Thyroid gland (tissue), 4 donors: ENCODE results near the gene NOXA1. TPM values are rescaled to one million over a fixed set of nuclear protein-coding genes. Genes with fewer than 3 reads are reported as not detected.
"Not testable (repeated sequence)": the region's sequence is repeated elsewhere in the genome, so short reads cannot be mapped to it uniquely, and the experiment has no call there.

ENCODE experiments used
- DNase-seq, 2 donors: peaks; one replicate each; pipeline ENCODE4 v3.0.0-alpha.2; 2019
- H3K27ac ChIP-seq, 3 donors: fragments of 200-600 bp; sonication (generic); 1 replicate in 2 of 3; 2 replicates in 1 of 3; pipeline ENCODE4 v1.5.1; 2016 to 2019; ENCODE audit warnings: mild to moderate bottlenecking in 1 of 3, moderate library complexity in 1 of 3
- H3K27me3 ChIP-seq: fragments of 200-600 bp; sonication (generic); one replicate; pipeline ENCODE4 v1.5.1; 2019
- H3K36me3 ChIP-seq, 2 donors: fragments of 200-600 bp; sonication (generic); one replicate each; pipeline ENCODE4 v1.5.1; 2016 to 2019
- H3K4me1 ChIP-seq, 2 donors: fragments of 200-600 bp; sonication (generic); one replicate each; pipeline ENCODE4 v1.5.1; 2017 to 2019
- H3K4me3 ChIP-seq, 3 donors: fragments of 200-600 bp; sonication (generic); replicated peaks in 1 of 3; 1 replicate in 2 of 3; 2 replicates in 1 of 3; pipeline ENCODE4 v1.5.1; 2016; ENCODE audit warnings: mild to moderate bottlenecking in 1 of 3
- H3K9me3 ChIP-seq: fragments of 200-600 bp; sonication (generic); one replicate; pipeline ENCODE4 v1.5.1; 2017
- CTCF ChIP-seq, 6 experiments: fragments of 200-600 bp in 3 of 6; fragments of 450-650 bp in 3 of 6; sonication (generic) in 3 of 6; IDR thresholded peaks; one replicate each; pipeline ENCODE4 v1.5.1; 2016 to 2019; ENCODE audit warnings: antibody characterized with exemption in 6 of 6, mild to moderate bottlenecking in 2 of 6, inconsistent platforms in 1 of 6, moderate library complexity in 1 of 6
- POLR2A ChIP-seq, 2 donors: fragments of 450-650 bp; IDR thresholded peaks; one replicate each; pipeline ENCODE4 v1.6.1; 2017; ENCODE audit warnings: antibody characterized with exemption in 2 of 2, mild to moderate bottlenecking in 2 of 2, moderate library complexity in 1 of 2
- WGBS, 2 donors: methylation state at CpG; one replicate each; pipeline ENCODE4 v1.1.5; 2017; 5-methylcytosine and 5-hydroxymethylcytosine counted together
- intact Hi-C: fragments of 100-400 bp; cut with DNase I; formaldehyde crosslinking; loops from one replicate; pipeline ENCODE4 v1.15.1; 2023
- total RNA-seq, 4 donors: library from RNA; depleted of rRNA; stranded (reverse); fragments of >200 nt; gene quantifications; one replicate each; pipeline ENCODE4 v1.2.3, GENCODE V29; 2016

NOXA1 gene
- total RNA-seq, 4 donors from 2014 or later, result 5.4 to 16.6 (median 10.0) TPM

GRCh38 chr9:137383081-137383783 lies 40.0 kb upstream of the NOXA1 start:
- intact Hi-C loops, result no loop called here
- no peak for DNase-seq
- peaks cover 0 to 9% of the 10 kb centered on the region in 2 donors for H3K4me1 ChIP-seq
- no peaks in the 10 kb centered on the region for H3K27me3 ChIP-seq
- H3K27ac ChIP-seq, result no peak overlapping the region
- H3K36me3 ChIP-seq, result no peaks in the 10 kb centered on the region
- no peak for TF ChIP-seq POLR2A (IDR thresholded peaks at IDR 0.05)
- H3K4me3 ChIP-seq, result no peak overlapping the region
- 85% methylated on average over 20 to 27 of the region's 27 CpGs for WGBS, 2 donors
- no peaks in the 10 kb centered on the region for H3K9me3 ChIP-seq

- DNase-seq, result no peak
- Histone ChIP-seq H3K4me3 (no peak overlapping the region), H3K9me3 (no peaks in the 10 kb centered on the region), H3K4me1 (peaks cover 0 to 13% of the 10 kb centered on the region in 2 donors), H3K36me3 (no peaks in the 10 kb centered on the region), H3K27ac (no peak overlapping the region), H3K27me3 (no peaks in the 10 kb centered on the region)
- intact Hi-C loops, result no loop called here
- TF ChIP-seq CTCF (IDR thresholded peaks at IDR 0.05), result no peak
- TF ChIP-seq POLR2A (IDR thresholded peaks at IDR 0.05), result no peak
- 93 to 94% methylated on average over 28 to 34 of the region's 39 CpGs for WGBS, 2 donors
Measured at GRCh38 chr9:137383784-137384756, 39.1 kb upstream of the NOXA1 start.

- intact Hi-C loops, result no loop called here
- DNase-seq, result no peak
- Histone ChIP-seq H3K9me3 (no peaks in the 10 kb centered on the region), H3K4me3 (no peak overlapping the region), H3K4me1 (peaks cover 0 to 13% of the 10 kb centered on the region in 2 donors), H3K36me3 (no peaks in the 10 kb centered on the region), H3K27ac (no peak overlapping the region), H3K27me3 (no peaks in the 10 kb centered on the region)
- TF ChIP-seq POLR2A (IDR thresholded peaks at IDR 0.05) (no peak), CTCF (IDR thresholded peaks at IDR 0.05) (no peak)
- WGBS, 2 donors, result 94 to 95% methylated on average over 14 to 26 of the region's 26 CpGs
Measured at GRCh38 chr9:137385061-137385655, 38.0 kb upstream of the NOXA1 start.

- intact Hi-C loops, H3K27me3 ChIP-seq, H3K36me3 ChIP-seq, H3K9me3 ChIP-seq, H3K4me3 ChIP-seq, DNase-seq: not testable (repeated sequence)
- 77 to 90% methylated on average over 6 to 11 of the region's 12 CpGs for WGBS, 2 donors
- Histone ChIP-seq H3K27ac (peak overlapping the region in 1 of 3 donors; percentile 59), H3K4me1 (peaks cover 0 to 13% of the 10 kb centered on the region in 2 donors)
Measured at GRCh38 chr9:137386507-137387113, 36.6 kb upstream of the NOXA1 start.

GRCh38 chr9:137387114-137387890 lies 35.9 kb upstream of the NOXA1 start:
- no peak for TF ChIP-seq POLR2A (IDR thresholded peaks at IDR 0.05)
- TF ChIP-seq CTCF (IDR thresholded peaks at IDR 0.05), result no peak
- intact Hi-C loops, result no loop called here
- Histone ChIP-seq H3K27me3 (no peaks in the 10 kb centered on the region), H3K27ac (peak overlapping the region; percentile 15 to 59 (median 40)), H3K36me3 (peaks cover 0 to 3% of the 10 kb centered on the region in 2 donors), H3K4me1 (peaks cover 0 to 13% of the 10 kb centered on the region in 2 donors), H3K9me3 (no peaks in the 10 kb centered on the region), H3K4me3 (no peak overlapping the region)
- DNase-seq, result no peak
- 61 to 73% methylated on average over 18 to 24 of the region's 34 CpGs for WGBS, 2 donors
